GM18868 (cell line): Measurements from ENCODE around the gene PRDM10.
"Not testable (repeated sequence)": the region's sequence is repeated elsewhere in the genome, so short reads cannot be mapped to it uniquely, and the experiment has no call there.

Experiments
- ATAC-seq: cut with Tn5 transposase; IDR thresholded peaks from one replicate; pipeline ENCODE4 v1.9.1; 2021; ENCODE audit warnings: mild to moderate bottlenecking, moderate library complexity; ENCODE audit not compliant: unreplicated experiment

Gene PRDM10

DNA sequence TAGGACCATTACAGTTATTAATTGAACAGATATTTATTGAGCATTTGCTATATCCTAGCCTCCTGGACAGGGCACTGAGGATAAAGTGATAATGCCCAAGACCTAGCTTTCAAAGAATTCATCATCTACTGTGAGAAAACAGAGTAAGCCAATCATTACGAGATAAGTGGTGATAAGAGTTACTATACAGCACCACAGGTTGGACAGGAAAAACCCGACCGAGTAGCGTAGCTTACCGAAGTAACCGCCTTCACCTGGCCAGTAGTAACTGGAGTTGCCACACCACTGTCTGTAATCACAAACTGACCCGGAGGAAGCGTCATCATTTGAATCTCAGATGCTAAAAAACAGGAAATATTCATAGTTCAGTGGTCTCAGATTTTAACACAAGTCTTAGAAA, 97.2 kb downstream of the PRDM10 start:
- no peak for ATAC-seq

DNA sequence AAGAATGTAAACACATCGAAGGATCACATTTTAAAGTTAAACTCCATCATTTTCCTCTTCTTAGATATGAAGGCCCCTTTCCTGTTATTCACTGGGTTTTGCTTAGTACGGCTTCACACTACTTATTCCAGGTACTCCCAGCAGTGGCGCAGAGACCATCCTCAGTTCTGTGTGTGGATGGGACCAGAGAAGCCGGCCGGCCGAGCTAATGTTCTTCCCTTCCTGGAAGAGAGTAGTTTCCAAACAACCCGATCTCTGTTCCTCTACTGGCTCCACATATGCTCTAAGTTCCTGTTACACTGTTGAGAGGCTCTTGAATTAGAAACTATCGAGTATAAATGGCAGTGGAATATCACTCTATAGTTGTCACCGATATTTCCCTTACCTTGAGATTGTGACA, 106.6 kb downstream of the PRDM10 start:
- ATAC-seq, result no peak

DNA sequence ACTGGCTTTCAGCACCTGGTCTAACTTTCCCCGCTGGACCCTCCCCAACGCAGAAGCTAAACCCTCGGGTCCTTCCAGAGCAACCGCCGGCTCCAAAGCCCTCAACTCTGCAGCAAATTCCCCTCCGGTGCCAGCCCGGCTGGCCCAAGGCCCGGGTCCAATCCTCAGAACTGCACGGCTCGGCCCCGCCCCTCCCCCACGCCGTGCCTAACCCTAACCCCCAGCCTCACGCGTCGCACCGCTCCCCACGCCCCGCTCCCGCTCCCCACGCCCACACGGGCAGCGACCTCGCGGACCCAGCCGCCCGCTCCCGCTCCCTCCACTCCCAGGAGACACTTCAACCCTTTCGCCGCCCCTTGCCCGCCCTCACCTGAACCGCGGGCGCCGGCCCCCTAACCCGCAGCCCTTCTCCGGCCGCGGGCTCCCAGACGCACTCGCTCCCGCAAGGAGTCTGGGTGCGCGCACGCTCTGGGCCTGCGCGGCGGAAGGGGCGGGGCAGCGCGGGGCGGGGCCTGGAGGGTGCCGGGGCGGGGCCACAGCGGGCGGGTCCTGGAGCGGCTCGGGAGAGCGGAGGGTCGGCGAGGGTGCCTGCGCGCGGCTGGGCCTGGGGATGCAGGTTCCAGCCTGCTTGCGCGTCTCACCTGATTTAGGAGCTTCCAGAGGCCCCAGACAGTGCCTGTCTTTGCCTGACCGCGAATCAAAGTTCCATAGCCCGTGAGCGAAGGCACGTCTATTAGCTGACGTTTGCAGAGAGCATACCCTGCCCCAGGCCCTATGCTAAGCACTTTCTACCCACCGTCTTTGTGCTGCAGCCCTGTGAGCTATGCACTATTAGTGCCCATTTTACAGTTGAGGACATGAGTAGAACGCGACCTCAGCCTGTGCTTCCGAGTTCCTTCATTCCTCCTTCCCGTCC, 107.3 kb downstream of the PRDM10 start, which contains the start of gene NFRKB:
TSS of gene NFRKB (minus strand) at position 453 of the 916 bp plus-strand sequence. CDS start 2,729 bp downstream, outside the sequence.
- ATAC-seq, result peak; percentile 94

DNA sequence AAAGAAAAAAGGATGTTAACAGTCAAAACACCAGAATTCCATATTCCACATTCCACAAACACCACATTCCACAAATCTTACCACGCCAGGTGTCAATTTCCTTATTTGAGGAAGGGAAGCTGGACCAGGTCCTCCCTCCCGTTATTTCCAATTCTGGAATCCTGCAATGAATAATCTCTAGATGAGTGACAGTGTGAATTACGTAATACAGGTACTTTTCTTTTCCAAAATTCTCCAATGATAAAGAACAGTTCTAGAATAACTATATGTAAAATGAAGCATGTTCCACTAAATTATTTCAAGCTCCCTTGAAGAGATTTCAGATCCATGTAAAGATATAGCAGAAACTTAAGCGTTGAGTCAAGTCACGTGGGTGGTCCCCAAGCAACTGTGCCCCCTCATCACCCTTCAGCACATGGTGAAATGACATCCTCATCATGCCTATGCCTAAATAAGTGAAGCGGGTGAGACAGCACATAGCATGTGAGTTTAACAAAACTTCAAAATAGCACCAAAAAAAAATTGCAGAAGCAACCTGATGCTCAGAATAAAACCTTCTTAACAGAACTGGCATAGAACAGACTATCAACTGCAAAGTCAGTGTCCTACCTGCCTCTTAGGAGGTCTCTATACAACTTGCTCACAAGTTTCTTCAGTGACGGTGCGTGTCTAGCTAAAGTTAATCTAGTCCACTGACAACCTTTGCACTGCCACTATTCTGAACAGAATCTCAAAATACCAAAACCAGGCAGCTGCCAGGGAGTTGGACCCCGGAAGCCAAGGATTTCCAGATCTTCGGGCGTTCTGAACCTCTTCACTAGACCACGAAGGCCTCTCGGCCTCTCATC, 108.1 kb downstream of the PRDM10 start:
- peak; percentile 11 for ATAC-seq

DNA sequence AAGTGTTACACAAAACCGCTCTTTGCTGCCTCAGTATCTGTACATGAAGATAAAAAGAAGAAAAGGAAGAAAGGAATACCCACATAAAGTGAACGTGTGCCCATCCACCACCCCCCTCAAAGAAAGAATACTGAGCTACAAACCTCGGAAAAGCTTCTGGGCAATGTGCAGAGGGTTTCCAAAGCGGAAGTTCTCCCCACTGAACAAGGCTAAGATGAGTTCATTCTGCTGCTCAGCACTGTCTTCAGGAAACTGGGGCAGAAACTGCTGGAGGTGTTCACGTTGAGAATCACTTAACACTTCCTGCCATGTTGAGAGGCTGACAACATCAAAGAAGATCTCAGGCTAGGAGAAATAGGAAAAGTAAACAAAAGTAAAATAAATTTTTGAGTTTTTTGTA, 114.2 kb downstream of the PRDM10 start:
- no peak for ATAC-seq

DNA sequence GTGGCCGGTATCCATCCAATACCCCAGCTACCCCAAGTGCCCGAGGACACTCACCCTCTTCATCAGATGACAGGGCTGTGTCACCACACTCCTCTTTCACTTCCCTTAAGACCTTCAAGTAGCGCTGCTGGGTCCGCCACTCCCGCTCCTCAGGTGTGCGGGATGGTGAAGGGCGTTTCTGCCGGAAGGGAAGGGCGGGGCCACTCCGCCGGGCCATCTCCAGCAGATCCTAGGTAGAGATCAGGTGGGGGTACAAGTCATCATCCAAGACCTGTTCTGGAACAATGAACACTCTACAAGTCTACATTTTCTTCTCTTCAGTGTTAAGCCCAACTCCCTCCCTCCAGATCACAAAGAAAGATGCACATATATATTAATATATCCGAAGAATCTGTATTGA, 117.3 kb downstream of the PRDM10 start:
- no peak for ATAC-seq

DNA sequence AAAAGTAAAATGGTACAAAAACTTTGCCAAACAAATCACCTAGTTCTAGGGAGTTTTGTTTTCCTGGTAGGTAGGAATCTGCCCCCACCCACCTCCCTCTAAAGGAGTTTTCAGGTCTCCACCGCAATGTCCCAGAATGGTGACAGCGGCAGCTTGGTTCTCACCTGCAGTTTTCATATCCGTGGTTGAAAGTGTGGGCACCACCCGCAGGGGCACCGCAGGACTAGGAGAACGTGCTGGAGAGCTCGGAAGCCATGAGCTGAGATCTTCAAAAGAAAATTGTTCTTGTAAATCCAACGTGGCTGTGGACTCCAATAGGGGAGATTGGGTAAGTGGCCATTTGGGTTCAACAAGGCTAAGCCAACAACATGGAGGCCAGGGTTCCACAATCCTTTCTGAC, 118.1 kb downstream of the PRDM10 start:
- no peak for ATAC-seq

DNA sequence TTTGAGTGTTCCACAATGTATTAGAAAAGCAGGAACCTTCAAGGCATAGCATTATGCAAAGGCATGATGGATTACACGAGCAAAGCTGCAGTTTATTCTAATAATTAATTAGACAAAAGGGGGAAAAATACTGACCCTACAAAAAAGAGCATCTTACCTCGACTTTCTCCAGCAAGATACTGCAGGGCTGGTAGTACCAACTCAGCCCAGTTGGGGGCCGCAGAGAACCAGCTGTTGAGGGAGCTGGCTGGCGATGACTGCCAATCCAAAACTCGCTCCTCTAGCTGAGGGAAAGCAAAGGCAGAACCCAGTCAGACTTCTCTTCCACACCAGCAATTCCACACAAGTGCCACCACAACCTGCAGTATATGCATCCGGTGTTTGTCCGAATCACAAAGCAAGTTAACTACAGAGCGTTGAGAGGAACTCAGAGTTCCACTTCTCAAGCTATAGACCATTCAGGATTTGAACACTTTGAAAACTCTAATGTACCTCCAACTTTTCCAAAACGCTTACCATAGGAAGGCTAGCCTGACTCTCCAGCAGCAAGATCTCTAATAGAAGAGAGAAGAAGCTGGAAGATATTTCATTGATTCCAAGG, 121.0 kb downstream of the PRDM10 start:
- peak; percentile 85 for ATAC-seq

DNA sequence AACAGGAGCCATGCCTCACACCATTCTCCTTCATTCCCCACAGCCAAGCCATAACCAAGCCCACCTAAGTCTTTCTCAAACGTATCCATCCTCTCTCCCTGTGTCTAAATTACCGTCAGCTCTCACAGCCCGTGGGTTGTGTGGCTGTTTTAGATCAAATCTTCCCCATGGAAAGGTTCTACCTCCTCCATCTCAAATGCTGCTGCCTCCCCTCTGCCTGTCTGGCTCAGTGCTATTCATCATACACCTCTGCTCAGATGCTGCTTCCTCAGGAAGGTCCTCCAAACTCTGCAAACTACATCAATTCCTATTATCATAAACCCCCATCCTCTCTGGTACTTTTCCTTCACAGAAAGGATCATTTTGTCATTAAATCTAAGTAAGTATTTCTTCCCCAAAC, 122.3 kb downstream of the PRDM10 start:
- no peak for ATAC-seq

DNA sequence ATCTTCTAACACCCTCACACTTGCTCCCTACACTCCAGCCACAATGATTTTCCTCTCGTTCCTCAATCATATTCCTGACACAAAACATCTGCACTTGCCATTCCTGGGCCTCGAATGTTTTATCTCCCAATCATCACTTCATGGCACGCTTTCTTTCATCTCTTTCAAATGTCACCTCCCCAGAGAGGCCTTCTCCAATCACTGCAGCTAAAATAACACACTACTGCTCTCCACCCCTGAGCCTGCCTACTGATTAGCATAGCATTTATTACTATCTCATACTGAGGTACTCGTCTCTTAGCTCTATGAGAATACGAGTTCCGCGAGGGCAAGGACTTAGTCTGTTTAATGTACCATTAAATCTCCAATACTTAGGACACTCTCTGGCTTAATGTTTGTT, 130.7 kb downstream of the PRDM10 start:
- ATAC-seq, result no peak

DNA sequence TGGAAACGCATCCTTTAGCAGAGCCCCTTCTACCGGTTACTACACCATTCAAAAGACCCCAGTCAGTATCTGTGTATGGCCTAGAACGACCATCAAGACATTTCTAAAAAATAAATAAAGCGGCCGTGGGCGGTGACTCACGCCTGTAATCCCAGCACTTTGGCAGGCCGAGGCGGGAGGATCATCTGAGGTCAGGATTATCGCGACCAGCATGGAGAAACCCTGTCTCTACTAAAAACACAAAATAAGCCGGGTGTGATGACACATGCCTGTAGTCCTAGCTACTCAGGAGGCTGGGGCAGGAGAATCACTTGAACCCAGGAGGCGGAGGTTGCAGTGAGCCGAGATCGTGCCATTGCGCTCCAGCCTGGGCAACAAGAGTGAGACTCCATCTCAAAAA, 134.0 kb downstream of the PRDM10 start:
- not testable (repeated sequence) for ATAC-seq

DNA sequence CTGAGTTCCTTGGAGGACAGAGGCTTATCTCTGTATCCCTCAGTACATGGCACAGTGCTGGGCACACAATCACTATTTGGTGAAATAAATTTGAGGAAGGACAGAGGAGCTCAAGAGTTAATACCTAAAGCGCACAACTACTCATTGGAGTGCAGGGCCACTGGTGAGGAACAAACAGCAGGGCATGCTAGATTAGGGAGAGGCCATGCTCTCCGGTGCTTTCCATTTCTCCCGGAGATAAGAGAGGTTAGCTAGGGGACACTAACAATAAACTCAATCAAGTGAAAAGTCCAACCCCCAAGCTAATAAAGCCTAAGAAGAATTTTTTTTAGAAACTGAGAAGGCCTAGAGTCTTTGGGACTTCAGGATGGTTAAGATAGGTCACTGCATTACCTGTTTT, 136.3 kb downstream of the PRDM10 start:
- ATAC-seq, result no peak

DNA sequence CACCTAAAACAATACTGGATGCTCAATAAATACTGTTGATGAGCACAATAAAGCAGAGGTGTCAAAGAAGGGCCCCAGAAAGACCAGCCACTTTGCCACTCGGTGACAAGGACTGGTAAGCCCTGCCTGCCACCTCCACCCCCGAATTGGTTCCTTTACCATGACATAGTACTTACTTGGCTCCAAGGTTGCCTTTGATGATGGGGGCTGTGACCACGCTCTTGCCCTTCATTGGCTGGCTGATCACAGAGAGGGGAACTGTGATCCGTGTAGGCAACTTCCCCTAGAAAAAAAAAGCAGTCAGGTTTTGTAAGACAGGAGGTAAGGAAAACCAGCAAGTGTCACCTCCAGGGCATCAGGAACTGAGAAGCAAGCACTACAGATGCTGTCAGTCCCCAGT, 136.9 kb downstream of the PRDM10 start:
- no peak for ATAC-seq

DNA sequence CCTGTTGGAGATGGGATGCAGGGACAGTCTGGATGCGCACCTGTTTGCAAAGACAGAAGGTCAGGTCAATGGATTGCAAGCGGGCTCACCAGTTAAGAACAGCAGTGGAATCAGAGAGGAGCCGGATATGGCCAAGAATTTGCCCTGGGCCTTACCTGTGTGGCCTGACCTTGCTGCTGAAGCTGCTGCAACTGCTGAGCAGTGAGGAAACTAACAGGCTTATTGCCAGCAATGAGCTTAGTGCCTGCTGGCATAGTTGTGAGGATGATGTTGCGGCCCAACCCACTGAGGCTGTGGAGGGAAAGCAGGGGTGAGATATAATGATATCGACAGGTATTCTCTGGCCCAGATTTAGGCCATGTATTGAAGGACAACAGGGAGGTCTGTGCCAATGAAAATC, 137.8 kb downstream of the PRDM10 start:
- no peak for ATAC-seq

DNA sequence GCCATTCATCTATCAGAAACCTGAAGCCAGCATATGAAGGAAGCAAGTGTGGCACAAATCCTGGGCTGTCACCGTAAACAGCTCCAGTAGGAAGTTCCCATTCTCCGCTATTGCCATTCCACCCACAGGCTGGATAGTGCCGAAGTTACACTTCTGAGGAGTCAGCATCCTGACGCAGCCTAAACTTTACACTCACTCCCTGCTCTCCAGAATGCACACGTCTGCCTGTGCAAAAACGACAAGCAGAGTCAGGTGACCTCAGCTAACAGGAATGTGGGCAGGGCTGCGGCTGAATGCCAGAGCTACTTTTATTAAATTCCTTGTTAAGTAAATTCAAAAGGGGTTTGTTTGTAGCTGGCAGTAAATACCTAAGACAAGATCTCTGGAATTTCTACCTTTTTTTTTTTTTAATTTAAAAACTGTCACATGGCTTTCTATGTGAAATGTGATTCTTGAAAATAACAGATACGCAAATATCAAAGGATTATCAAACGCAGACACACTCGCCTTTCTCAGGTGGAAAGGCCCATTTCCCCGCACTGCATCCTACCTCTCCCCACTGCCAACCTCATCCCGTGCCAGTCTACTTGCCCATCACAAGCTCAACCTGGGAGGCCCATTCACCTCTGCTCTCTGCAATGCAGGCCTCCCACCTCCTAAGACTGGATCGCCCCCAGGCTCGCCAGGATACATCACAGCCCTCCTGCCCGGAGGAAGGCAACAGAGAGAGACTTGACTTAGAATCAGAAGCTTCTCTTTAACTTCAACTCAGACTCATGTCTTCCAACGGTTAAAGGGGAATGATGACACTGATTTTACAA, 140.7 kb downstream of the PRDM10 start:
- ATAC-seq, result no peak

DNA sequence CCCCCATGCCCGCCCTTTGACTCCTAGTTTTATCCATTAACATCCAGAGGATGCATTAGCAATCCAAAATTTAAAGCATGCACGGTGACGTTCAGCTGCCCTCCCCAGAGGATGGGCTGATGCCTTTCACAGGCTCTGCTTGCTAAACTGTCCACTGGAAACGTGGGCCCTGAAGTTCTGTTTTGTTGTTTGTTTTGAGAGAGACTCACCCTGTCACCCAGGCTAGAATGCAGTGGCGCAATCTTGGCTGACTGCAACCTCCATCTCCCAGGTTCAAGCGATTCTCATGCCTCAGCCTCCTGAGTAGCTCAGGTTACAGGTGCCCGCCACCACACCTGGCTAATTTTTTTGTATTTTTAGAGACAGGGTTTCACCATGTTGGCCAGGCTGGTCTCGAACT, 146.6 kb downstream of the PRDM10 start:
- no peak for ATAC-seq

DNA sequence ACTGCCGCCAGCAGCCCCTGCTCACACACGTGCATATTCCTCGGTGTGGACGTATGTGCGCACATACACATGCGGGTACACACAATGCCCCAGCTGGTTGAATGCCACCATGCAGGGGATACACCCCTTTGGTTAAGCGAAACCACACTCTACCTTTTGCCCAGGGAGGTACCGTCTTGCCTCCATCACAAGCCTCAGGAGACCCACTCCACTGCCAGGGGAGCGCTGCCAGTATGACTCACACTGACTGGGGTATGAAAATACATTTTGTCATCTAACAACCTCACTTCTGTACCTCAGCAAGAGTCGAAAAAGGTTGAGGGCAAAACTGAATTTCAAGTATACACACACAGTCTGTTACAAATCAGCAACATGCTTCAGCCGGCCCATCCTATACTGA, 147.5 kb downstream of the PRDM10 start:
- no peak for ATAC-seq

DNA sequence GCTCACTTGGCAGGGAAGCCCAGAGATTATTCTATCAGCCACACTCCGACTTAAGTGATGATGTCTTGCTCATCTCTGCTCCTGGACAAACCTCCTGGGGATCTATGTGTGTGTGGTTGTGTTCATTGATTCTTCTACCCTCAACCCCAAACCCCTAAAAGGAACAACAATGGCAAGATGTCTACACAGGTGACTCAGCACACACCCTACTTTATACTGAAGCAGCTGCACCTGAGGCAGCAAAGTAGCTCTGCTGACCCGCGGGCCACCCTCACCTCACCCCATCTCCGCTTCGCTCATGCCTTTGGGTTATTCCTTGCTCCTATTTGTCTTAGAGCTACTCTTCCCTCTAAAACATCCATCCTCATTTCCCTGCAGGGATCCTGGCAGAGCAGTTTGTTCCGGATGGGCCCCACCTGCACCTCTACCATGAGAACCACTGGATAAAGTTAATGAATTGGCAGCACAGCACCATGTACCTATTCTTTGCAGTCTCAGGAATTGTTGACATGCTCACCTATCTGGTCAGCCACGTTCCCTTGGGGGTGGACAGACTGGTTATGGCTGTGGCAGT, 148.3 kb downstream of the PRDM10 start:
- no peak for ATAC-seq

DNA sequence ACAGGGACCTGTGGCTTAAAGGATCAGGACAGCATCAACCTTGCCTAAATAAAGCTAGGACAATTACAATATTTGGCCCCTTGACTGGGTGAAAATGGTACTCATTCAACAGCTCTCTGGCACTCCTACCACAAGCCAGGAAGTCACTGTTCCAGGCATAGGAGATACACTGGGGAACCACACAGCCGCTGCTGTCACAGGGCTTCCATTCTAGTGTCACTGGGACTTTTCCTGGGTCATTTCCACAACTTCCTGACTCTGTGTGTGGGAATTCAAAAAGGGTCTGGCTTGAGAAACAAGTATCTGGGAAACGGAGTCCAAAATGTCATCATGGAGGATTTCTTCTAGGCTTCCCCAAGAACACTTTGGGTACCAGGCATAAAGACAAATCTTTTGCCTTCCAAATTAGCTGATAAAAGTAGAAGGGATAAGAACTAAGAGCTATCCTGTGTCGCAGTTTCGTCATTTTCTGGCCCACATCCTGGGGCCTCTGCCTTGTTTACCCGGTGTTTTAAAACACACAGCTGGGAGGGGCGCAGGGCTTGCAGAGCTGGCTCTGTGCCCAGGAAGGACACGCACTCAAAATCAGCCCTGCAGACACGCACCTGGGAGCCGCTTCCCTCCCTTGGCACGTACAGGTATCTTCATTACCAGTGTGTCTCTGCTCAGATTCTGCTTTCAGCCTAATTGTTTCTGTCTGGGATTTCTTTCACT, 149.0 kb downstream of the PRDM10 start:
- ATAC-seq, result no peak
